HG03432 (cell line): Measurements from ENCODE around the gene CD109.
"Not testable (repeated sequence)": the region's sequence is repeated elsewhere in the genome, so short reads cannot be mapped to it uniquely, and the experiment has no call there.

Experiments used
- ATAC-seq: cut with Tn5 transposase; IDR thresholded peaks from one replicate; pipeline ENCODE4 v1.9.1; 2021; ENCODE audit warnings: mild to moderate bottlenecking, moderate library complexity; ENCODE audit not compliant: unreplicated experiment

CD109 gene

DNA sequence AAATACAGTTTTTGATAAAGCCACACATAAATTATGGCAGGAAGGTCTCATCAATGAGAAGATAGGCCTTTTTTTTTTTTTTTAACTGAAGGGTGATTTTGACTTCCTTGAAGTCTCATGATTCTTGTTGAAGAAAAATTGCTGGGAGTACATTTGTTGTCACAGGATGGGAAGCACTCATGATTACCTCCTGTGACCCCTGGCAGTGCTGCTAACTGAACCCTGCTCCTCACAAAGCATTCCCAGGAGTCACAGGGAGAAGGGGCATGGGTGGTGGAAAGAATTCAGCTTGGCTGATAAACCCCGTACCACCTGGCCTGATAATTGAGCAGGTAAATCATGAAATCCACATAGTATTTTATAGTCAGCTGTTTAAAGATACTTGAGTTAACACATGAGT lies 86.9 kb downstream of the CD109 start:
- no peak for ATAC-seq

DNA sequence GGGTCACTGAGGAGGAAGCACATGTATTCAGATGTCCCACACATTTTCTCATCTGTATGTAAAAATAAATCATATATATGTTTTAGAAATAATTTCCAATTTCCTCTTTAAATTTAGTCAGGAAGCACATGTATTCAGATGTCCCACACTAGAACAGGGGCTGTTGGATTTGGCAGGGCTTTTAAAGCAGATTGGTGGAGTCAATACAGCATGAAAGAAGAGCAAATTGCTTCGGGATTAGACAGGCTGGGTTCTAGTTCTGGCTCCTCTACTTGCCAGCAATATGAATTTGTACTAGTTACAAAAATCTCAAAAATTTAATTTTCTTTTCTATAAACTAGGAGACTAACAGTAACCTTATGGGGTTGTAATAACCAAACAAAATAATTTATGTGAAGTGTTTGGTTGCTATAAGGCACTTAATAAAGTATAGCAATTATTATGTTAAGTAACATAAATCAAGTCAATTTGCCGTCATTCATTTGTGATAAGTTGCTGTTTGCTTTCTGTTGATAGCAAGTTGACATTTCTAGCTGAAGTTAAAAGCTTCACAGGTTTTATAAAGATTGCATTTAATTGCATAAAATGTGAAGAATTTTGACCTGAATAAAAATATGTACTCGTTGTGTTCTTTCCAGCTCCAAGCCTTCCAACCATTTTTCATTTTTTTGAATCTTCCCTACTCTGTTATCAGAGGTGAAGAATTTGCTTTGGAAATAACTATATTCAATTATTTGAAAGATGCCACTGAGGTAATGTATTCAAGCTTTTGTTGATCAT lies 88.9 kb downstream of the CD109 start:
- ATAC-seq: no peak

DNA sequence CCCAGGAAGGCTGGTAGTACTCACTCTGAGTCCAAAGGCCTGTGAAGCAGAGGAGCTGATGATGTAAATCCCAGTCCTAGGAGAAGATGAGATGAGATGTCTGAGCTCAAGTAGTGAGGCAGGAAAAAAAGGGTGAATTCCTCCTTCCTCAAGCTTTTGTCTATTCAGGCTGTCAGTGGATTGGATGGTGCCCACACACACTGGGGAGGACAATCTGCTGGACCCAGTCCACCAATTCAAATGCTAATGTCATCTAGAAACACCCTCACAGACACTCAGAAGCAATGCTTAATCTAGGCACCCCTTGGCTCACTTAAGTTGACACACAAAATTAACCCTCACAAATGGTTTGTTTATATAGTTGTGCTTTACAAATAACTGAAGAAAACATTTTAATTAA lies 94.6 kb downstream of the CD109 start:
- no peak for ATAC-seq

DNA sequence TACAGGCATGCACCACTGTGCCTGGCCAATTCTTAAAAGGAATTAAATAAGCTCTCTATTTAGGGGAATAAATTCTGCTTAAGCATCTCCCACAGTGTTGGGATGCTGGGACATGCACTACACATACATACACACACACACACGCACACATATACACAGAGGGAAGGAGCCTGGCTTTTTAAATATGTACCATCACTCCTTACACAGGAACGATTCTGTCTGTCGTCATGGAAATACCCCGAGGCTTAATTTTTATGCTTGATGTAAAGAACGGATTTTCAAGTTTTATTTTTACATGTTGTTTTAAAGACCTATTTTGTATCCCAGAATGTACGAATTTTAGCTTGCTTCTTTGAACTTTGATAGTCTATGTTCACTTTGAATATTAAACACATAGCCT lies 95.3 kb downstream of the CD109 start:
- ATAC-seq: no peak

DNA sequence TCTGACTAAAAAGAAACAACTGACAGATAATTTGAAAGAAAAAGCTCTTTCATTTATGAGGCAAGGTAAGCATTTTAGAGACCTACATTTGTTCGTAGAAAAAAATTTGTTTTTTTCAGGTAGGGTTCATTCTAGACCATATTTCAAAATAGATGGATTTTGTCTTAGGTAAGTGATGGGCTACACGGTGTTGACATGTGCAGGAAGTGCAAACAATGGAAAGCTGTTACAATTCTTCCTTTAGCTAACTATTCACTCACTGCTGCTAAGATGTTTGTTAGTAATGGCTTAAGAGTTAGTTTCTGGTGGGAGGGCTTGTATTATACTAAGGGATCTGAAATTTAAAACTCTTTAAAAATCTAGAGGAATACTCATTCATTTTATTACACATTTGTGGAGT lies 96.7 kb downstream of the CD109 start:
- no peak for ATAC-seq

DNA sequence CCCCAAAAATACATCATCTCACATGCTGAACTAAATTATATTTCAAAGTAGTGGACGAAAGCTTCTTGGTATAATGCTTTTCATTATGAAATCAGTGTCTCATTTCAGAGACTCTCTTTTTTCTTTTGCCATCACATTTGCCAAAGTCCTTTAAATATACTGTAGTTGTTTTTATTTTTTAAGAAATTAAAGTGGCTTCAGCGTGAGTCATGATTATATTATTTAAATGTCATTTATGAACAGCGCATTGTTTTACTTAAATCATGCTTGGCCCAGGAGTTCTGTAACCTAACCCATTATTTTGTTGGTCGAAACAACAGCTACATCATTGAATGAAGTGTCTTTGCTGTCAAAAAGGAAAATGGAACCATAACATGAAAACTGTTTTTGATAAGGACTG lies 100.9 kb downstream of the CD109 start:
- ATAC-seq: no peak

DNA sequence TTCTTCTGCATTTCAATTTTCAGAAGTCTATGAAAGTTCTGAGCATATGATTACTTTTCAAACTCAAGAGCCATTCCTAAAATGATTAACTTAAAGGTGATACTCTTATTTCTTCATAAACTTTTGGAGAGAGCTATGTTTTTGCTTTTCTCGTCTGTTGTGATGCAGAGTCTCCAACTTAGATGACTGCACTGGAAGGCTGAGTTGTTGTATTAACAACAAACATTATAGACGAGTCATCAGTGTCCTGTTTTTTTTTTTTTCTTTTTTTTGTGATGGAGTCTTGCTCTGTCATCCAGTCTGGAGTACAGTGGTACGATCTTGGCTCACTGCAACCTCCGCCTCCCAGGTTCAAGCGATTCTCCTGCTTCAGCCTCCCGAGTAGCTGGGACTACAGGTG lies 101.9 kb downstream of the CD109 start:
- no peak for ATAC-seq

DNA sequence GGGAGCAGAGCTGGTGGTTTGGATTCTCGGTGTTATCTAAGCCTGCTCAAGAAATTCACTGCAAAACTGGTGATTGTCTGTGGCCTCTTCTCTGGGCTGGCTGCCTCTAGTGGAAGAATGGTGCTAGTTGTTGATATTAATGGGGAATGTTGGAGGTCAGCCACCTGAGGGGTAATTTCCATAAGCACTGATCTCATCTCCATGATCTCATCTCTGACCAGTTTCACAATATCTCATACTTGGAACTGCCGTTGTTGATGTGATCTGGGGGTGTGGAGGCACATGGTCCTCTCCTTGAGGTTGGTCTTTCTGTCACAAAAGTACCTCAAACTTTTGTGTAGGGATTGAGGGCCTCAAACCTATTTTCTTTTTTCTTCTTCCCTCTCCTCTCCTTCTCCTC lies 102.6 kb downstream of the CD109 start:
- peak; percentile 80 for ATAC-seq

DNA sequence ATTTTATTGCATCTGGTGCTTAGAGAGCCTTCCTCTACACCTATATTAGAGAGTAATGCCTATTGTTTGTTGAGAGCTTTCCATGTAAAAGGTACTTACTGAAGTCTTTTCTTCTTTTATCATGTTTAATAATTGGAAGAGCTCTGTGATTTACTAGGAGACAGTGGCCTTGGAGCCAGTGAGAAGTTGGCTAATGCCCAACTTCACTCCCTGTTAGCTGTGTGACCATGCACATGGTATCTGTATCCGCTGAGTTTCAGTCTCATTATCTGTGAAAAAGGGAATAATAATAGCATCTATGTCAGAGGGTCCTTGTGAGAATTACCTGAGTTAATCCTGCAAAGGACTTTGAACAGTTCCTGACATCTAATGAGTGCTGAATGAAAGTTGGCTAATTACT lies 105.0 kb downstream of the CD109 start:
- no peak for ATAC-seq

DNA sequence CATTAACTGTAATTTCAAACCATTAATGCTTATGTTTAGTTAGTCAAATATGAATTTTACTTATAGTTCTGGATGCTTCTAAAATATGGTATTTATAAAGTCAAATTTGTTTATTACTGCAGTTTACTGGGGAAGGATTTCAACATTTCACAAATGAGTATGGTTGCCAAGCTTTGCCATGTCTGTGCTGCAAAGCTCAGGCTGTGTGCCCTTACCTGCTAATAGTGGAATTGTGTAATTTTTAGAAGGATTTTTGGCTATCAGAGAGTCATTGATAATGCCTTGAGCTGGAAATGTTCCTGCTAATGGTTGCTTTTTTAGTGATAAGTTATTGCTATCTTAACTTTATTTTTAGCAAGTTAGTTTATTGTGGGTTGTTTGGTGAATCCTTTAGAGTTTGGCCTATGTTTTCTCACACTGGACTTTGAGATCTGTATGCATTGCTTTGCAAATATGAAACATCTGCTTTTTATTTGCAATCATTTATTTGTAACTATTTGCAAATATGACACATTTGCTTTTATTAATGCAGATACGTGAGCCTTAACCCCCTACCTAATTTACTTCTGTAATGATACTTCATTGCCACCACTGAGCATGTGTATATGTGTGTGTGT lies 105.8 kb downstream of the CD109 start:
- ATAC-seq: no peak

DNA sequence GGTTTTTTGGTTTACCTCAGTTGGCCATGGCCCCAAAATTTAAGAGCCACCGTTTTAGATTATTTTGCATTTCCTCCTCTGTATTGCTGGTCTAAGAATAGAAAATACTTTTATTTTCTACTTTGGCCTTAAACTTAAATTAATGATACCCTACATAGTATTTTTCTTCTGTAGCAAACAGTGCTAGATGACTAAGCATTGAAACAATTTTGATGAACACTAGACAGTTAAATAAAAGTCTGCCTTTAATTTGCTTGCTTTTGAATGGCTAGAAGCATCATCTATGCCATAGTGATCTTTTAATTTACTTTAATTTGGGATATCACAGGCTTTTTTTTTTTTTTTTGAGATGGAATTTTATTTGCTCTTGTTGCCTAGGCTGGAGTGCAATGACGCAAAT lies 106.4 kb downstream of the CD109 start:
- ATAC-seq: no peak

DNA sequence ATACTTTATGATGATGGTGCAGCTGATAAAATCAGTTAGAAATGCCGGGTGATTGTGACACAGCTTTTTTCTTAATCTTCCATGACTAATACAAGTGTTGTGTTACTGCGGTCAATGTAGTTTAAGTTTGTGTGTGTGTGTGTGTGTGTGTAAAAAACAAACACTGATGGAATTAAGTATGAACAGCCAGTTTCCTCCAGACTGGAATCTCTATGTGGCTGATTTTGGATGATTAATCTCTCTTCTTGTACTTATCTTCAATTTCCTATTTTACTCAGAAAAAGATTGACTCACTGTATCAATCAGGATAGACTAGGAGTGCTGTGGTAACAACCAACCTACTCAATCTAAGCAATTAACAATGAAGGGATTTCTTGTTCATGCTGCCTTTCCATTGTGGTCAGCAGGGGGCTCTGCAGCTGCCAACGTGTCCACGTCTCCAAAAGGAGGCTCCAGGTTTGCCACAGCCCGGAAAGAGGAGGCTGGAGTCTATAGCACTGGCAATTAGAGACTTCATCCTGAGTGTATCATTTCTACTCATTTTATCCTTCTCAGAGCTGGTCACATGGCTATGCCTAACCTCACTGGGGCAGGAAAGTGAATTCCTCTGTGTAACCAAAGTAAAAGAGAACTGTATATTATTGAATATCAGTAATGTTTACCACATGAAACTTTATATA lies 107.7 kb downstream of the CD109 start:
- no peak for ATAC-seq

DNA sequence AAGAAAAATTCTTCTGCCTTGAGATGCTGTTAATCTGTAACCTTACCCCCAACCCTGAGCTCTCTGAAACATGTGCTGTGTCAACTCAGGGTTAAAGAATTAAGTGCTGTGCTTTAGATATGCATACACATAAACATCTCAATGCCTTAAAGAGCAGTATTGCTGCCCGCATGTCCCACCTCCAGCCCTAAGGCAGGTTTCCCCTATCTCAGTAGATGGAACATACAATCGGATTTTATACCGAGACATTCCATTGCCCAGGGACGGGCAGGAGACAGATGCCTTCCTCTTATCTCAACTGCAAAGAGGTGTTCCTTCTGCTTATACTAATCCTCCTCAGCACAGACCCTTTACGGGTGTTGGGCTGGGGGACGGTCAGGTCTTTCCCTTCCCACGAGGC lies 109.2 kb downstream of the CD109 start:
- ATAC-seq: not testable (repeated sequence)

DNA sequence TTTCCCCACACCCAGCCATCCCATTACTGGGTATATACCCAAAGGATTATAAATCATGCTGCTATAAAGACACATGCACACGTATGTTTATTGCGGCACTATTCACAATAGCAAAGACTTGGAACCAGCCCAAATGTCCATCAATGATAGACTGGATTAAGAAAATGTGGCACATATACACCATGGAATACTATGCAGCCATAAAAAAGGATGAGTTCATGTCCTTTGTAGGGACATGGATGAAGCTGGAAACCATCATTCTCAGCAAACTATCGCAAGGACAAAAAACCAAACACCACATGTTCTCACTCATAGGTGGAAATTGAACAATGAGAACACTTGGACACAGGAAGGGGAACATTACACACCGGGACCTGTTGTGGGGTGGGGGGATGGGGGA lies 110.0 kb downstream of the CD109 start:
- ATAC-seq: not testable (repeated sequence)

DNA sequence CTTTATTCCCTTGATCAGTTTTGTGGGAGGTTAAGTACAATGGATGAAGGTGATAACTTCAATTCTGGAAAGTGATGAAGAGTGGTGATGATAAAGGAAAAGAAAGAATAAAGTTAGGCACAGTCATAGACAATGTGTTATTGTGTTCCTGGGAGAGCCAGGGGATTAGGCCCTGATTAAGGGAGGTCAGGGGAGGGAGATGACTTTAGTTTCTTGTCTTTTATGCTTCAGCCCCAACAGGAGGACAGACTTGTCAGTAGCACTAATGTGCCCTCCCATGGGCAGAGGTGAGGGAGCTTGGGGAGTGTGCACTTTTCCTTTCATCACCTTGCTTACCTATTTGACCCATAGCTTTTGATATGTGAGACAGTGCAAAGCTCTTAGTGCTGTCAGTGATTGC lies 115.7 kb downstream of the CD109 start:
- no peak for ATAC-seq

DNA sequence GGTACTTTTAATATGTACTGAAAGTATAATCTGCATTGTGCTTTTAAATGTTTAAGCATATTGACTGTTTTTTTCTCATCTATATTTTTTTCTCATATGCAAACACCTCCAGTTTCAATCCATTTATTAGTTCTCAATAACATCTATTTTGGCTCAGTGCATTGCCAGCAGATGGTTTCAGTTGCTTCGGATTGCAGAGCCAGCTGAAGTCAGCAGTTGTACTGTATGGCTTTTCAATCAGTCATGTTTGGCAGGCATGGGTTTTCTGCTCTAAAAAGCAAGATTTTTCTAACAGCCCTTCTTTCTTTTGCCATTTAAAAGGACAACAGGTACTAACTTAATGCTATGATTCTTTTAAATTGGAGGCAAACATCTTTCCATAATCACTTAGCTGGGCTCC lies 121.2 kb downstream of the CD109 start:
- peak; percentile 80 for ATAC-seq

DNA sequence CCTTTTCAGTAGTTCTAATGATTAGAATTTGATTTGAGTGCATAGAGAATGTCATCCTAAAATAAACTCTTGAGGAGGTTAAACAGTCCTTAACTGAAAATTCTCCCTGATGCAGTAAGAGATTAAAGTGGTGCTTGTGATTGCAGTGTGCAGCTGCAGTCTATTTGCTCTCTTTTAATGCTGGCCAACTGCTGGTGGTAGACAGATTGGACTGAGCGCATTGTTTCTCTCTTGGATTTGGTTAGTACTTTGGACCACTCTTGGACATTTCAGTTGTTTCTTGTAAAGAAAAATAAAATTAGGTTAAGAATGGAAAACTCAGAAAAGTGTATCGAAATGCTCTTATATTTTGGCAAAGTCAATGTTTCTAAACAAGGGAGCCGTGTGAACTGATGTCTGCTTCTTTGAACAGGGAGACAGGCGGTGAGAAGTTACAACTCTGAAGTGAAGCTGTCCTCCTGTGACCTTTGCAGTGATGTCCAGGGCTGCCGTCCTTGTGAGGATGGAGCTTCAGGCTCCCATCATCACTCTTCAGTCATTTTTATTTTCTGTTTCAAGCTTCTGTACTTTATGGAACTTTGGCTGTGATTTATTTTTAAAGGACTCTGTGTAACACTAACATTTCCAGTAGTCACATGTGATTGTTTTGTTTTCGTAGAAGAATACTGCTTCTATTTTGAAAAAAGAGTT lies 127.2 kb downstream of the CD109 start:
- ATAC-seq: no peak

DNA sequence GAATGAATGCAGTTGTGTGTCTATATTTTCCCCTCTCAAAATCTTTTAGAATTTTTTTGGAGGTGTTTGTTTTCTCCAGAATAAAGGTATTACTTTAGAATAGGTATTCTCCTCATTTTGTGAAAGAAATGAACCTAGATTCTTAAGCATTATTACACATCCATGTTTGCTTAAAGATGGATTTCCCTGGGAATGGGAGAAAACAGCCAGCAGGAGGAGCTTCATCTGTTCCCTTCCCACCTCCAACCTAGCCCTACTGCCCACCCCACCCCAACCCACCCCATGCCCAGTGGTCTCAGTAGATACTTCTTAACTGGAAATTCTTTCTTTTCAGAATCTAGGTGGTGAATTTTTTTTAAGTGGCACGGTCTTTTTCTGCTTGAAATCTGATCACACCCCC lies 127.8 kb downstream of the CD109 start:
- no peak for ATAC-seq

DNA sequence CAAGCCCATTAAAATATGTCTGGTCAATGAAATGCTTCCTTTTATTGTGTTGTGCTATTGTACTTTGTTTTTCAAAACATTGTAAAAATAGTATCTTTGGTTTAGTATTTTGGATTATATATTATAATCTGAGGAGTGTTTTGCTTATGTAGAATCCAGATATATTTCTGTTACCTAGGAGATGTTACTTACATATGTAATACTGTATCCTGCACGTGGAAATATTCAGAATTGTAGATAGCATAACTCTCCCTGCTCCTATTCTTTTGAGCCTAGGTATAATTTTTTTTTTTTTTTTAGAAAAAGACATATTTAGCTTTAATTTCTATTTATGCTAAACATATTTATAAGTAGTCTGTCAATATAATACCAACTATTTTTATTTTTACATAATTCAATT lies 130.6 kb downstream of the CD109 start:
- no peak for ATAC-seq

DNA sequence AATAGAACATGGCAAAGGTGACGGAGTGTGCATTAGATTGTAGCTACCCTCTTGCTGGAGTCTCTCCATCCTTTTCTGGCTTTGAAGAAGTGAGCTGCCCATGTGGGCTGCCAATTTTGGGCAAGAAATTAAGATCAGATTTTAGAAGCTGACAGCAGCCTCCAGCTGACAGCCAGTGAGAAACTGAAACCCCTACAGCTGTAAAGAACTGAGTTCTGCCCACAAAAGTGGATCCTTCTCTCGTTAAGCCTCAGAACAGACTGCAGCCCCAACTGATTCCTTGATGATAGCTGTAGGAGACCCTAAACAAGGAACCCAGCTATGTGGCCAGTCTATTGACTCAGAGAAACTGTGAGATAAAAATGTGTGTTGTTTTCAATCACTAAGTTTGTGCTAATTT lies 134.1 kb downstream of the CD109 start:
- peak; percentile 59 for ATAC-seq

DNA sequence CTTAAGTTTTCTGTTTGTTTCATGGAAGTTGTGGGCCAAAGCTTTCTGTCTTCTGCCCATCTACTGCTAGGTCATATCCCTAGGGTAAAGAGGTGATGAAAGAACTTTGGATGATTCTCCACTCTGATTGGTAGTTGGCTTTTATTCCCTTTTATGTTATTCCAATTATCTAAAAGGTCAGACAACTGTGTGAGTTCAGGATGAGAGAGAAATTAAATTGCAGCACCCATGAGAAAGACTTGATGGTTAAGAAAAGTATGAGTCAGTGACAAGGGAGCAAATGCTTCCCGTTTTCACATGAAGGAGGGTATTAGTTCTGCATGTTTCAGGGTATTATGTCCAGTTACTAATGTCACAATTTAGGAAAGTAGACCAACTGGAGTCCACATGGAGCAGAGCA lies 136.3 kb downstream of the CD109 start:
- ATAC-seq: no peak

DNA sequence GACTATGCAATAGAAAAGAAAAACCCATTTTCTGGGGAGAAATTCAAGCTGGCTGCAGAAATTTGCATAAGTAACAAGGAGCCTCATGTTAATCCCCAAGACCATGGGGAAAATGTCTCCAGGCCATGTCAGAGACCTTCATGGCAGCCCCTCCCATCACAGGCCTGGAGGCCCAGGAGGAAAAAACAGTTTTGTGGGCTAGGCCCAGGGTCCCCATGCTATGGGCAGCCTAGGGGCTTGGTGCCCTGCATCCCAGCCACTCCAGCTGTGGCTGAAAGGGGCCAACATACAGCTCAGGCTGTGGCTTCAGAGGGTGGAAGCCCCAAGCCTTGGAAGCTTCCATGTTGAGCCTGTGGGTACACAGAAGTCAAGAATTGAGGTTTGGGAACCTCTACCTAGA lies 148.7 kb downstream of the CD109 start:
- not testable (repeated sequence) for ATAC-seq
